ENCODE results near the gene KLHL3. TPM values are rescaled to one million over a fixed set of nuclear protein-coding genes. Genes with fewer than 3 reads are reported as not detected.

Gene KLHL3
- total RNA-seq, 1 donor from 2014 or later = 8.9 TPM

GRCh38 chr5:137612576-137612975, 123.3 kb downstream of the KLHL3 start:
- Mint-ChIP-seq H3K4me1 (ENCODE audit: low read depth, unreplicated experiment) (peaks cover 15% of the 10 kb centered on the region), H3K4me3 (ENCODE audit: unreplicated experiment) (no peak overlapping the region), H3K27me3 (ENCODE audit: low read depth, unreplicated experiment) (peaks cover 22% of the 10 kb centered on the region), H3K36me3 (ENCODE audit: low read depth, unreplicated experiment) (no peaks in the 10 kb centered on the region), H3K9me3 (ENCODE audit: unreplicated experiment) (no peaks in the 10 kb centered on the region), H3K27ac (ENCODE audit: unreplicated experiment) (no peak overlapping the region)
- H4K20me1 ChIP-seq (ENCODE audit: insufficient read depth, low read length) = no peaks in the 10 kb centered on the region
- H3K79me2 ChIP-seq (ENCODE audit: insufficient read depth, low read length) = no peaks in the 10 kb centered on the region
- TF ChIP-seq CTCF (IDR thresholded peaks at IDR 0.05; ENCODE audit: insufficient read depth, low read depth, low read length) = no peak
- TF ChIP-seq EZH2 (IDR thresholded peaks at IDR 0.05; ENCODE audit: insufficient read depth, low read length) = no peak
- no peak for DNase-seq (ENCODE audit: low read depth)
- H3K4me1 ChIP-seq (ENCODE audit: insufficient read depth, low read length) = peaks cover 3% of the 10 kb centered on the region
- no peaks in the 10 kb centered on the region for H3K9me3 ChIP-seq (ENCODE audit: insufficient read depth, low read depth, low read length)
- H3K4me2 ChIP-seq (ENCODE audit: low read length) = no peak overlapping the region
- no peak overlapping the region for H3K9ac ChIP-seq (ENCODE audit: low read length)
- FAIRE-seq = no peak
- no peaks in the 10 kb centered on the region for H3K36me3 ChIP-seq (ENCODE audit: insufficient read depth, low read length)
- no peaks in the 10 kb centered on the region for H3K27me3 ChIP-seq (ENCODE audit: insufficient read depth, low read length)
- no peak overlapping the region for H2AFZ ChIP-seq (ENCODE audit: low read depth, low read length)
- H3K4me3 ChIP-seq (ENCODE audit: insufficient read depth, low read depth, low read length) = no peak overlapping the region
- no peak overlapping the region for H3K27ac ChIP-seq (ENCODE audit: low read depth, low read length)

- peaks cover 13% of the 10 kb centered on the region for H3K4me1 Mint-ChIP-seq (ENCODE audit: low read depth, unreplicated experiment)
- Histone ChIP-seq H3K4me2 (ENCODE audit: low read length) (no peak overlapping the region), H3K9ac (ENCODE audit: low read length) (no peak overlapping the region), H2AFZ (ENCODE audit: low read depth, low read length) (no peak overlapping the region), H3K9me3 (ENCODE audit: insufficient read depth, low read depth, low read length) (no peaks in the 10 kb centered on the region), H3K4me3 (ENCODE audit: insufficient read depth, low read depth, low read length) (no peak overlapping the region), H3K27ac (ENCODE audit: low read depth, low read length) (no peak overlapping the region), H3K79me2 (ENCODE audit: insufficient read depth, low read length) (no peaks in the 10 kb centered on the region), H3K4me1 (ENCODE audit: insufficient read depth, low read length) (no peaks in the 10 kb centered on the region), H4K20me1 (ENCODE audit: insufficient read depth, low read length) (no peaks in the 10 kb centered on the region), H3K27me3 (ENCODE audit: insufficient read depth, low read length) (no peaks in the 10 kb centered on the region), H3K36me3 (ENCODE audit: insufficient read depth, low read length) (no peaks in the 10 kb centered on the region)
- H3K27ac Mint-ChIP-seq (ENCODE audit: unreplicated experiment) = no peak overlapping the region
- TF ChIP-seq EZH2 (IDR thresholded peaks at IDR 0.05; ENCODE audit: insufficient read depth, low read length) (no peak), CTCF (IDR thresholded peaks at IDR 0.05; ENCODE audit: insufficient read depth, low read depth, low read length) (no peak)
- no peaks in the 10 kb centered on the region for H3K9me3 Mint-ChIP-seq (ENCODE audit: unreplicated experiment)
- H3K27me3 Mint-ChIP-seq (ENCODE audit: low read depth, unreplicated experiment) = peaks cover 26% of the 10 kb centered on the region
- H3K4me3 Mint-ChIP-seq (ENCODE audit: unreplicated experiment) = no peak overlapping the region
- DNase-seq (ENCODE audit: low read depth) (no peak), FAIRE-seq (no peak)
- no peaks in the 10 kb centered on the region for H3K36me3 Mint-ChIP-seq (ENCODE audit: low read depth, unreplicated experiment)
Measured at GRCh38 chr5:137611794-137612435, 124.0 kb downstream of the KLHL3 start.

GRCh38 chr5:137611011-137611580, 124.8 kb downstream of the KLHL3 start:
- no peaks in the 10 kb centered on the region for H3K9me3 Mint-ChIP-seq (ENCODE audit: unreplicated experiment)
- H3K4me3 ChIP-seq (ENCODE audit: insufficient read depth, low read depth, low read length) = no peak overlapping the region
- H3K27me3 Mint-ChIP-seq (ENCODE audit: low read depth, unreplicated experiment) = peaks cover 26% of the 10 kb centered on the region
- no peak overlapping the region for H3K27ac Mint-ChIP-seq (ENCODE audit: unreplicated experiment)
- peaks cover 13% of the 10 kb centered on the region for H3K4me1 Mint-ChIP-seq (ENCODE audit: low read depth, unreplicated experiment)
- H4K20me1 ChIP-seq (ENCODE audit: insufficient read depth, low read length) = no peaks in the 10 kb centered on the region
- no peaks in the 10 kb centered on the region for H3K36me3 ChIP-seq (ENCODE audit: insufficient read depth, low read length)
- no peak overlapping the region for H2AFZ ChIP-seq (ENCODE audit: low read depth, low read length)
- H3K79me2 ChIP-seq (ENCODE audit: insufficient read depth, low read length) = no peaks in the 10 kb centered on the region
- no peaks in the 10 kb centered on the region for H3K27me3 ChIP-seq (ENCODE audit: insufficient read depth, low read length)
- no peak overlapping the region for H3K27ac ChIP-seq (ENCODE audit: low read depth, low read length)
- no peaks in the 10 kb centered on the region for H3K9me3 ChIP-seq (ENCODE audit: insufficient read depth, low read depth, low read length)
- no peak overlapping the region for H3K9ac ChIP-seq (ENCODE audit: low read length)
- DNase-seq (ENCODE audit: low read depth) (no peak), FAIRE-seq (no peak)
- no peak for TF ChIP-seq EZH2 (IDR thresholded peaks at IDR 0.05; ENCODE audit: insufficient read depth, low read length)
- no peak overlapping the region for H3K4me3 Mint-ChIP-seq (ENCODE audit: unreplicated experiment)
- no peak overlapping the region for H3K4me2 ChIP-seq (ENCODE audit: low read length)
- H3K36me3 Mint-ChIP-seq (ENCODE audit: low read depth, unreplicated experiment) = no peaks in the 10 kb centered on the region
- H3K4me1 ChIP-seq (ENCODE audit: insufficient read depth, low read length) = no peaks in the 10 kb centered on the region

Data from astrocyte (in vitro differentiated cells and primary cell).